ENCODE measurements around the gene OR10H1.
"Not testable (repeated sequence)": the region's sequence is repeated elsewhere in the genome, so short reads cannot be mapped to it uniquely, and the experiment has no call there.

DNA sequence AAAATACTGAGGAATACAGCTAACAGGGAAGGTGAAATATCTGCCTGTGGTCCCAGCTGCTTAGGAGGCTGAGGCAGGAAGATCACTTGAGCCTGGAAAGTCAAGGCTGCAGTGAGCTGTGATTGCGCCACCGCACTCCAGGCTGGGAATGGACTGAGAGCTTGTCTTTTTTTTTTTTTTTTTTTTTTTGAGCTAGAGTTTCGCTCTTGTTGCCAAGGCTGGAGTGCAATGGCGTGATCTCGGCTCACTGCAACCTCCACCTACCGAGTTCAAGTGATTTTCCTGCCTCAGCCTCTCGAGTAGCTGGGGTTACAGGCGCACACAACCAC lies 28.4 kb upstream of the OR10H1 start:
- TF ChIP-seq, protein P1, sequence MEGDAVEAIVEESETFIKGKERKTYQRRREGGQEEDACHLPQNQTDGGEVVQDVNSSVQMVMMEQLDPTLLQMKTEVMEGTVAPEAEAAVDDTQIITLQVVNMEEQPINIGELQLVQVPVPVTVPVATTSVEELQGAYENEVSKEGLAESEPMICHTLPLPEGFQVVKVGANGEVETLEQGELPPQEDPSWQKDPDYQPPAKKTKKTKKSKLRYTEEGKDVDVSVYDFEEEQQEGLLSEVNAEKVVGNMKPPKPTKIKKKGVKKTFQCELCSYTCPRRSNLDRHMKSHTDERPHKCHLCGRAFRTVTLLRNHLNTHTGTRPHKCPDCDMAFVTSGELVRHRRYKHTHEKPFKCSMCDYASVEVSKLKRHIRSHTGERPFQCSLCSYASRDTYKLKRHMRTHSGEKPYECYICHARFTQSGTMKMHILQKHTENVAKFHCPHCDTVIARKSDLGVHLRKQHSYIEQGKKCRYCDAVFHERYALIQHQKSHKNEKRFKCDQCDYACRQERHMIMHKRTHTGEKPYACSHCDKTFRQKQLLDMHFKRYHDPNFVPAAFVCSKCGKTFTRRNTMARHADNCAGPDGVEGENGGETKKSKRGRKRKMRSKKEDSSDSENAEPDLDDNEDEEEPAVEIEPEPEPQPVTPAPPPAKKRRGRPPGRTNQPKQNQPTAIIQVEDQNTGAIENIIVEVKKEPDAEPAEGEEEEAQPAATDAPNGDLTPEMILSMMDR (IDR thresholded peaks at IDR 0.05): not testable (repeated sequence)
- TF ChIP-seq EZH2 (IDR thresholded peaks at IDR 0.05): not testable (repeated sequence)

Measured in neural progenitor cell (in vitro differentiated cells).